H9 (cell line): Measurements from ENCODE around the gene SYNC. TPM values are rescaled to one million over a fixed set of nuclear protein-coding genes. Genes with fewer than 3 reads are reported as not detected.

Experiments used
- DNase-seq: peaks from one replicate; pipeline ENCODE4 v3.0.0-alpha.2; 2017
- H2AFZ ChIP-seq: one replicate; pipeline ENCODE4 v1.6.1; 2013; ENCODE audit warnings: mild to moderate bottlenecking, low read length, control low read depth, moderate library complexity
- H2AK5ac ChIP-seq: 2 replicates; pipeline ENCODE4 v1.6.1; 2013; ENCODE audit warnings: low read length, control low read depth, mixed read lengths; ENCODE audit not compliant: insufficient read length
- H2BK120ac ChIP-seq: one replicate; pipeline ENCODE4 v1.6.1; 2013; ENCODE audit warnings: low read depth, mild to moderate bottlenecking, low read length, control low read depth, inconsistent platforms; ENCODE audit not compliant: poor library complexity, severe bottlenecking
- H2BK12ac ChIP-seq: 2 replicates; pipeline ENCODE4 v1.6.1; 2013; ENCODE audit warnings: low read length, control low read depth, mixed read lengths, low read depth; ENCODE audit not compliant: insufficient read length
- H2BK15ac ChIP-seq: 2 replicates; pipeline ENCODE4 v1.6.1; 2013; ENCODE audit warnings: low read depth, low read length, control low read depth
- H2BK20ac ChIP-seq: one replicate; pipeline ENCODE4 v1.6.1; 2013; ENCODE audit warnings: low read depth, mild to moderate bottlenecking, low read length, control low read depth, inconsistent platforms; ENCODE audit not compliant: poor library complexity, severe bottlenecking
- H2BK5ac ChIP-seq: 2 replicates; pipeline ENCODE4 v1.6.1; 2013; ENCODE audit warnings: low read length, control low read depth, mixed read lengths; ENCODE audit not compliant: insufficient read length
- H3K14ac ChIP-seq: 2 replicates; pipeline ENCODE4 v1.6.1; 2013; ENCODE audit warnings: low read length, control low read depth; ENCODE audit not compliant: insufficient read depth
- H3K18ac ChIP-seq: 2 replicates; pipeline ENCODE4 v1.6.1; 2013; ENCODE audit warnings: low read depth, mild to moderate bottlenecking, mixed read lengths, low read length, control low read depth; ENCODE audit not compliant: insufficient read length
- H3K23ac ChIP-seq: 2 replicates; pipeline ENCODE4 v1.6.1; 2013; ENCODE audit warnings: low read length, control low read depth, mixed read lengths, low read depth; ENCODE audit not compliant: insufficient read length
- H3K23me2 ChIP-seq: 2 replicates; pipeline ENCODE4 v1.6.1; 2013; ENCODE audit warnings: low read depth, mild to moderate bottlenecking, mixed read lengths, low read length, control low read depth; ENCODE audit not compliant: insufficient read length, poor library complexity, severe bottlenecking
- H3K27ac ChIP-seq: 2 replicates; pipeline ENCODE4 v1.5.1; 2013; ENCODE audit warnings: low read length, control low read depth, mixed read lengths, low read depth; ENCODE audit not compliant: insufficient read length
- H3K27me3 ChIP-seq: 2 replicates; pipeline ENCODE4 v1.6.1; 2013; ENCODE audit warnings: low read length, control low read depth, inconsistent platforms; ENCODE audit not compliant: insufficient read depth
- H3K4ac ChIP-seq: 2 replicates; pipeline ENCODE4 v1.6.1; 2013; ENCODE audit warnings: low read depth, mild to moderate bottlenecking, control low read depth, inconsistent platforms, low read length, moderate library complexity
- H3K4me1 ChIP-seq: 2 replicates; pipeline ENCODE4 v1.6.1; 2013; ENCODE audit warnings: low read length, control low read depth, inconsistent platforms; ENCODE audit not compliant: insufficient read depth
- H3K4me2 ChIP-seq: 2 replicates; pipeline ENCODE4 v1.6.1; 2013; ENCODE audit warnings: low read length, control low read depth, mixed read lengths; ENCODE audit not compliant: insufficient read length, insufficient read depth
- H3K56ac ChIP-seq: 2 replicates; pipeline ENCODE4 v1.6.1; 2013; ENCODE audit warnings: low read depth, mild to moderate bottlenecking, mixed read lengths, low read length, control low read depth; ENCODE audit not compliant: insufficient read length
- H3K79me1 ChIP-seq: 2 replicates; pipeline ENCODE4 v1.6.1; 2013; ENCODE audit warnings: low read depth, mild to moderate bottlenecking, moderate library complexity, low read length, control low read depth, inconsistent platforms; ENCODE audit not compliant: insufficient read depth, poor library complexity, severe bottlenecking
- H3K79me2 ChIP-seq: 2 replicates; pipeline ENCODE4 v1.6.1; 2013; ENCODE audit warnings: low read length, control low read depth, inconsistent platforms; ENCODE audit not compliant: insufficient read depth
- H3K9ac ChIP-seq: 2 replicates; pipeline ENCODE4 v1.6.1; 2013; ENCODE audit warnings: low read length, control low read depth, mixed read lengths; ENCODE audit not compliant: insufficient read length; ENCODE audit errors: extremely low read depth
- H3K9me3 ChIP-seq: one replicate; pipeline ENCODE4 v1.6.1; 2013; ENCODE audit warnings: low read depth, low read length, inconsistent platforms; ENCODE audit not compliant: control insufficient read depth
- H3T11ph ChIP-seq: one replicate; pipeline ENCODE4 v1.6.1; 2013; ENCODE audit warnings: mild to moderate bottlenecking, low read length, control low read depth, inconsistent platforms
- H4K20me1 ChIP-seq: one replicate; pipeline ENCODE4 v1.6.1; 2013; ENCODE audit not compliant: control insufficient read depth, insufficient read length, insufficient read depth
- H4K5ac ChIP-seq: 2 replicates; pipeline ENCODE4 v1.6.1; 2013; ENCODE audit warnings: low read depth, mild to moderate bottlenecking, mixed read lengths, low read length, control low read depth; ENCODE audit not compliant: insufficient read length
- H4K8ac ChIP-seq: replicated peaks from 2 replicates; pipeline ENCODE4 v1.6.1; 2013; ENCODE audit warnings: low read length, control low read depth, mixed read lengths, low read depth; ENCODE audit not compliant: insufficient read length
- H4K91ac ChIP-seq: 2 replicates; pipeline ENCODE4 v1.6.1; 2013; ENCODE audit warnings: low read depth, mild to moderate bottlenecking, moderate library complexity, mixed read lengths, low read length, control low read depth; ENCODE audit not compliant: insufficient read length
- H3K27ac Mint-ChIP-seq, 3 experiments: 2 replicates in 2 of 3; 3 replicates in 1 of 3; pipeline ENCODE4 v1.8.0; 2020 to 2021; ENCODE audit warnings: mixed read lengths in 3 of 3, mild to moderate bottlenecking in 1 of 3, moderate library complexity in 1 of 3
- H3K27me3 Mint-ChIP-seq: 2 replicates; pipeline ENCODE4 v1.8.0; 2021; ENCODE audit warnings: low read depth, mild to moderate bottlenecking, moderate library complexity, mixed read lengths
- H3K36me3 Mint-ChIP-seq, 3 experiments: 2 replicates in 2 of 3; 3 replicates in 1 of 3; pipeline ENCODE4 v1.8.0; 2020 to 2021; ENCODE audit warnings: low read depth in 3 of 3, mixed read lengths in 3 of 3; ENCODE audit not compliant: insufficient read depth in 1 of 3
- H3K4me1 Mint-ChIP-seq, 2 experiments: 2 replicates each; pipeline ENCODE4 v1.8.0; 2020; ENCODE audit warnings: mixed read lengths in 2 of 2
- H3K4me3 Mint-ChIP-seq, 2 experiments: 2 replicates in 1 of 2; 3 replicates in 1 of 2; pipeline ENCODE4 v1.8.0; 2020 to 2021; ENCODE audit warnings: mild to moderate bottlenecking in 2 of 2, mixed read lengths in 2 of 2, moderate library complexity in 1 of 2
- H3K9me3 Mint-ChIP-seq, 2 experiments: 2 replicates in 1 of 2; 3 replicates in 1 of 2; pipeline ENCODE4 v1.8.0; 2020; ENCODE audit warnings: mild to moderate bottlenecking in 2 of 2, mixed read lengths in 2 of 2, moderate library complexity in 1 of 2
- CTCF ChIP-seq: fragments of 200-600 bp; sonication (generic); conservative IDR thresholded peaks from 3 replicates; pipeline ENCODE4 v1.8.0; 2021; ENCODE audit warnings: antibody characterized with exemption, mild to moderate bottlenecking
- WGBS: extraction: QIAGEN DNeasy Blood & Tissue Kit; methylation state at CpG from one replicate; pipeline ENCODE4 v1.1.7; 2013; ENCODE audit warnings: missing lambda C conversion rate, low lambda C conversion rate, mixed read lengths; ENCODE audit not compliant: insufficient read length; ENCODE audit errors: extremely low coverage; 5-methylcytosine and 5-hydroxymethylcytosine counted together
- total RNA-seq: library from RNA; stranded (reverse); gene quantifications from 2 replicates; pipeline ENCODE4 v1.2.1, GENCODE V29; 2021

The SYNC gene
- total RNA-seq, 1 experiment from 2014 or later, result 0.15 TPM

- H3K4me2 ChIP-seq, result peak overlapping the region; percentile 74
- no CpG with 5 or more reads among the region's 28 CpGs for WGBS
- peaks cover 21% of the 10 kb centered on the region for H3K27me3 Mint-ChIP-seq
- no peak overlapping the region for H2BK5ac ChIP-seq
- peaks cover 3% of the 10 kb centered on the region for H3K23me2 ChIP-seq
- H2BK15ac ChIP-seq, result no peak overlapping the region
- H3K23ac ChIP-seq, result no peak overlapping the region
- H3K27ac ChIP-seq, result no peak overlapping the region
- H3K4ac ChIP-seq, result no peak overlapping the region
- peak overlapping the region; percentile 36 for H3K18ac ChIP-seq
- peak; percentile 75 for DNase-seq
- no peaks in the 10 kb centered on the region for H4K20me1 ChIP-seq
- no peak overlapping the region for H4K91ac ChIP-seq
- peak overlapping the region; percentile 60 for H3K14ac ChIP-seq
- no peak for TF ChIP-seq CTCF
- H3K79me2 ChIP-seq, result no peaks in the 10 kb centered on the region
- no peak overlapping the region for H2AK5ac ChIP-seq
- H3K27ac Mint-ChIP-seq, result no peak overlapping the region; a peak in 1 of 7 replicates
- H3K79me1 ChIP-seq, result no peaks in the 10 kb centered on the region
- H2BK120ac ChIP-seq, result no peak overlapping the region
- peaks cover 3% of the 10 kb centered on the region; the same call in 1 of the 2 replicates for H3K4me1 ChIP-seq
- H3T11ph ChIP-seq, result no peak overlapping the region
- H3K9ac ChIP-seq, result no peak overlapping the region
- no peaks in the 10 kb centered on the region for H3K9me3 ChIP-seq
- H4K8ac ChIP-seq, result no peak overlapping the region
- no peak overlapping the region for H3K56ac ChIP-seq
- peaks cover 34 to 37% of the 10 kb centered on the region in 2 experiments for H3K4me1 Mint-ChIP-seq
- H2AFZ ChIP-seq, result no peak overlapping the region
- H3K27me3 ChIP-seq, result no peaks in the 10 kb centered on the region; the same call in 1 of the 2 replicates
- H4K5ac ChIP-seq, result no peak overlapping the region
- no peak overlapping the region for H2BK20ac ChIP-seq
- H3K36me3 Mint-ChIP-seq, result peaks cover 0 to 10% (median 4%) of the 10 kb centered on the region in 3 experiments; a peak in 5 of 7 replicates
- H3K9me3 Mint-ChIP-seq, result no peaks in the 10 kb centered on the region
- no peak overlapping the region for H2BK12ac ChIP-seq
- peak overlapping the region; percentile 75 to 83 for H3K4me3 Mint-ChIP-seq
Observed at GRCh38 chr1:32742199-32742947, 39.8 kb upstream of the SYNC start.
